GM15510 (cell line): ENCODE data around the gene BOC.

Source experiments
- POLR2A ChIP-seq: IDR thresholded peaks from 3 replicates; pipeline ENCODE4 v1.6.1; 2011; ENCODE audit warnings: borderline replicate concordance; ENCODE audit not compliant: insufficient read length; ENCODE audit errors: extremely low read depth

BOC gene

GRCh38 chr3:113275929-113276750, 64.8 kb downstream of the BOC start:
- no peak for TF ChIP-seq POLR2A

- TF ChIP-seq POLR2A, result no peak
Measured at GRCh38 chr3:113276751-113277080, 65.4 kb downstream of the BOC start.

- no peak for TF ChIP-seq POLR2A
Measured at GRCh38 chr3:113277414-113277813, 66.1 kb downstream of the BOC start.

GRCh38 chr3:113277941-113278598, 66.7 kb downstream of the BOC start:
- TF ChIP-seq POLR2A, result no peak

- TF ChIP-seq POLR2A, result no peak
Measured at GRCh38 chr3:113278599-113278955, 67.2 kb downstream of the BOC start.

- no peak for TF ChIP-seq POLR2A
Measured at GRCh38 chr3:113279686-113280085, 68.3 kb downstream of the BOC start.

- TF ChIP-seq POLR2A, result no peak
Measured at GRCh38 chr3:113283306-113283705, 71.9 kb downstream of the BOC start.

- TF ChIP-seq POLR2A, result no peak
Measured at GRCh38 chr3:113284453-113285050, 73.2 kb downstream of the BOC start.

- TF ChIP-seq POLR2A, result no peak
Measured at GRCh38 chr3:113285226-113285625, 73.9 kb downstream of the BOC start.

- TF ChIP-seq POLR2A, result no peak
Measured at GRCh38 chr3:113285741-113286140, 74.4 kb downstream of the BOC start.

- no peak for TF ChIP-seq POLR2A
Measured at GRCh38 chr3:113286524-113286923, 75.2 kb downstream of the BOC start.

GRCh38 chr3:113287111-113287802, 75.9 kb downstream of the BOC start:
- TF ChIP-seq POLR2A, result no peak

GRCh38 chr3:113287803-113288648, 76.7 kb downstream of the BOC start:
- TF ChIP-seq POLR2A, result no peak

- no peak for TF ChIP-seq POLR2A
Measured at GRCh38 chr3:113288881-113289280, 77.5 kb downstream of the BOC start.
